HEK293 (cell line): Measurements from ENCODE around the gene C19orf38.
"Not testable (repeated sequence)": the region's sequence is repeated elsewhere in the genome, so short reads cannot be mapped to it uniquely, and the experiment has no call there.

Source experiments
- CTCF ChIA-PET: fragments of 350-600 bp; formaldehyde crosslinking; extraction: SDS; loops from one replicate; lab custom pipeline; 2021; ENCODE audit warnings: antibody characterized with exemption; lab: Yijun Ruan, JAX
- POLR2A ChIA-PET: fragments of 300-600 bp; formaldehyde crosslinking; extraction: SDS; loops from one replicate; lab custom pipeline; 2020; ENCODE audit warnings: antibody characterized with exemption, inconsistent platforms; lab: Yijun Ruan, JAX
- H3K27ac ChIP-seq: fragments of 200-500 bp; sonication (Bioruptor generic); 2 replicates; pipeline ENCODE4 v1.5.1; 2014; ENCODE audit warnings: low read depth, low read length, control low read depth, inconsistent platforms; ENCODE audit errors: extremely low read depth
- H3K36me3 ChIP-seq, 2 experiments: fragments of 200-500 bp in 1 of 2; sonication (Bioruptor generic) in 1 of 2; 1 replicate in 1 of 2; 2 replicates in 1 of 2; pipeline ENCODE4 v1.5.1; 2014 to 2017; ENCODE audit warnings: inconsistent platforms in 2 of 2, low read length in 2 of 2; ENCODE audit not compliant: control insufficient read depth in 2 of 2, insufficient read depth in 1 of 2
- H3K4me1 ChIP-seq: fragments of 200-500 bp; sonication (Bioruptor generic); 2 replicates; pipeline ENCODE4 v1.5.1; 2014; ENCODE audit warnings: mild to moderate bottlenecking, low read length, inconsistent platforms; ENCODE audit not compliant: control insufficient read depth, insufficient read depth
- H3K4me3 ChIP-seq: 2 replicates; pipeline ENCODE4 v1.5.1; 2011; ENCODE audit warnings: low read depth, mild to moderate bottlenecking, control low read depth, low read length, moderate library complexity
- H3K9me3 ChIP-seq: fragments of 200-500 bp; sonication (Bioruptor generic); 2 replicates; pipeline ENCODE4 v1.5.1; 2014; ENCODE audit warnings: low read depth, low read length, inconsistent platforms; ENCODE audit not compliant: control insufficient read depth, insufficient read depth
- MZF1 ChIP-seq: fragments of 450-650 bp; formaldehyde crosslinking; IDR thresholded peaks from 2 replicates; pipeline ENCODE4 v1.5.1; 2017; ENCODE audit warnings: missing biosample characterization, missing genetic modification characterization, borderline replicate concordance
- SCRT1 ChIP-seq: fragments of 450-650 bp; formaldehyde crosslinking; IDR thresholded peaks from 2 replicates; pipeline ENCODE4 v1.5.1; 2016; ENCODE audit warnings: missing biosample characterization, missing genetic modification characterization, borderline replicate concordance
- YY2 ChIP-seq: fragments of 450-650 bp; formaldehyde crosslinking; IDR thresholded peaks from 2 replicates; pipeline ENCODE4 v1.5.1; 2016; ENCODE audit warnings: missing biosample characterization, missing genetic modification characterization
- ZNF121 ChIP-seq: fragments of 450-650 bp; formaldehyde crosslinking; IDR thresholded peaks from 2 replicates; pipeline ENCODE4 v1.5.1; 2016; ENCODE audit warnings: missing biosample characterization, missing genetic modification characterization
- ZNF140 ChIP-seq: fragments of 450-650 bp; formaldehyde crosslinking; IDR thresholded peaks from 2 replicates; pipeline ENCODE4 v1.5.1; 2016; ENCODE audit warnings: missing biosample characterization, missing genetic modification characterization
- ZNF18 ChIP-seq: fragments of 450-650 bp; formaldehyde crosslinking; IDR thresholded peaks from 2 replicates; pipeline ENCODE4 v1.5.1; 2016; ENCODE audit warnings: missing biosample characterization, missing genetic modification characterization
- ZNF274 ChIP-seq, 2 experiments: fragments of 200-500 bp in 1 of 2; fragments of 450-650 bp in 1 of 2; sonication (Bioruptor generic) in 1 of 2; formaldehyde crosslinking in 1 of 2; IDR thresholded peaks; 2 replicates each; pipeline versions ENCODE4 v1.5.1 to v1.6.1; 2014 to 2016; ENCODE audit warnings: borderline replicate concordance in 1 of 2, inconsistent platforms in 1 of 2, low read length in 1 of 2, missing biosample characterization in 1 of 2, missing genetic modification characterization in 1 of 2
- ZNF391 ChIP-seq: fragments of 450-650 bp; formaldehyde crosslinking; IDR thresholded peaks from 2 replicates; pipeline ENCODE4 v1.5.1; 2016; ENCODE audit warnings: low read depth, missing biosample characterization, missing genetic modification characterization, borderline replicate concordance
- ZNF501 ChIP-seq: fragments of 450-650 bp; formaldehyde crosslinking; IDR thresholded peaks from 2 replicates; pipeline ENCODE4 v1.5.1; 2016; ENCODE audit warnings: missing biosample characterization, missing genetic modification characterization
- ZNF677 ChIP-seq: fragments of 450-650 bp; IDR thresholded peaks from 2 replicates; pipeline ENCODE4 v1.5.0; 2018; ENCODE audit warnings: missing biosample characterization, mild to moderate bottlenecking, missing genetic modification characterization, moderate library complexity
- ZNF747 ChIP-seq: fragments of 450-650 bp; formaldehyde crosslinking; IDR thresholded peaks from 2 replicates; pipeline ENCODE4 v1.5.1; 2016; ENCODE audit warnings: missing biosample characterization, missing genetic modification characterization
- TF ChIP-seq, protein P1 (sequence below): fragments of 450-650 bp; formaldehyde crosslinking; IDR thresholded peaks from 2 replicates; pipeline ENCODE4 v1.5.1; 2016; ENCODE audit warnings: missing biosample characterization, missing genetic modification characterization

The C19orf38 gene

DNA sequence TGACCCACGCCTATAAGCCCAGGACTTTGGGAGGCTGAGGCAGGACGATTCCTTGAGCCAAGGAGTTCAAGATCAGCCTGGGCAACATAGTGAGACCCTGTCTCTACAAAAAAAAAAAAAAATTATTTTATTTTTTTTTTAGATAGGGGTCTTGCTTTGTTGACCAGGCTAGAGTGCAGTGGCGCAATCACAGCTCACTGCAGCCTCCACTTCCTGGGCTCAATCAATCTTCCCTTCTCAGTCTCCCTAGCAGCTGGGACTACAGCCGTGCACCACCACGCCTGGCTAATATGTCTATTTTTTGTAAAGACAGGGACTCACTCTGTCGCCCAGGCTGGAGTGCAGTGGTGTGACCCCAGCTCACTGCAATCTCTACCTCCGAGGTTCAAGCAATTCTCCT lies 4.7 kb downstream of the C19orf38 start (continued):
- TF ChIP-seq ZNF274 (IDR thresholded peaks at IDR 0.05; ENCODE audit: low read length) (no peak), ZNF274 (tag by site-specific recombination; IDR thresholded peaks at IDR 0.05; ENCODE audit: borderline replicate concordance) (no peak), SCRT1 (tag by site-specific recombination) (no peak)

GRCh38 chr19:10854350-10855089 lies 6.3 kb downstream of the C19orf38 start:
- ChIA-PET CTCF (interaction anchor here (0.6 to 7.7 kb wide), 9 partner anchors 8 to 137 kb away, joined by 3 to 98 read pairs (median 4); partner anchors contain the start of genes DNM2 and TMED1), POLR2A (interaction anchor here (0.7 to 2.3 kb wide), 2 partner anchors 14 to 19 kb away, joined by 4 to 9 read pairs; partner anchors contain the start of gene TMED1)
- Histone ChIP-seq H3K27ac (no peak overlapping the region), H3K4me1 (no peaks in the 10 kb centered on the region), H3K4me3 (no peak overlapping the region), H3K36me3 (no peaks in the 10 kb centered on the region), H3K9me3 (no peaks in the 10 kb centered on the region)
- TF ChIP-seq ZNF677 (tag by site-specific recombination) (no peak), ZNF747 (tag by site-specific recombination) (no peak), ZNF18 (tag by site-specific recombination) (no peak), ZNF391 (no peak), YY2 (tag by site-specific recombination) (no peak), MZF1 (tag by site-specific recombination) (peak; percentile 25; the same call in 1 of the 2 replicates)

DNA sequence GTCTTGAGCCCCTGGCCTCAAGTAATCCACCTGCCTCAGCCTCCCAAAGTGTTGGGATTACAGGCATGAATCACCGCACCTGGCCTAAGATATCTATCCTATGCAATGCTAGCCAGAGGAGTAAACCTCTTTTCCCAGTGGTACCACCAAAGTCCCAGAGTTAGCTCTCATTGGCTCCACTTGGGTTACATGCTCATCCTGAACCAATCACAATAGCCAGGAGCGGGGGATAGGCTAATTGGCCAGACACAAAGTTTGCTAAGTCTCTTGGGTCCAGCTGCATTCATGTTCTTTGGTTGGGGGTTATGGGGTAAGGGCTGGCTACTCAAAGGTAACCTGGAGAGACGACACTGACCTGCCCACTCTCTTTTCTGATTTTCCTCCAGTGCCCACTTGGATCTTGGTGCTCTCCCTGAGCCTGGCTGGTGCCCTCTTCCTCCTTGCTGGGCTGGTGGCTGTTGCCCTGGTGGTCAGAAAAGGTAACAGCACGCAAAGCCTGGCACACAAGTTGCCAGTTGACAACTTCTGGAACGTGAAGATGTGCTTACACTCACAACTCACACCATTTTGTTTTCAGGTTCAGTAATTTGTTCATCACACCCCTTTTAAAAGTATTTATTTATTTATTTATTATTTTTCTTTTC lies 7.8 kb downstream of the C19orf38 start:
- H3K27ac ChIP-seq: no peak overlapping the region
- POLR2A ChIA-PET: interaction anchor here (1.2 to 2.3 kb wide), 2 partner anchors 20 to 21 kb away, joined by 3 to 9 read pairs; partner anchors contain the start of gene TMED1
- no peaks in the 10 kb centered on the region for H3K9me3 ChIP-seq
- CTCF ChIA-PET: interaction anchor here (0.9 to 7.7 kb wide), 2 partner anchors 6 to 20 kb away, joined by 5 to 98 read pairs; partner anchors contain the start of gene TMED1
- no peaks in the 10 kb centered on the region for H3K36me3 ChIP-seq
- TF ChIP-seq ZNF140 (tag by site-specific recombination) (no peak), ZNF501 (tag by site-specific recombination) (no peak)
- TF ChIP-seq, protein P1, sequence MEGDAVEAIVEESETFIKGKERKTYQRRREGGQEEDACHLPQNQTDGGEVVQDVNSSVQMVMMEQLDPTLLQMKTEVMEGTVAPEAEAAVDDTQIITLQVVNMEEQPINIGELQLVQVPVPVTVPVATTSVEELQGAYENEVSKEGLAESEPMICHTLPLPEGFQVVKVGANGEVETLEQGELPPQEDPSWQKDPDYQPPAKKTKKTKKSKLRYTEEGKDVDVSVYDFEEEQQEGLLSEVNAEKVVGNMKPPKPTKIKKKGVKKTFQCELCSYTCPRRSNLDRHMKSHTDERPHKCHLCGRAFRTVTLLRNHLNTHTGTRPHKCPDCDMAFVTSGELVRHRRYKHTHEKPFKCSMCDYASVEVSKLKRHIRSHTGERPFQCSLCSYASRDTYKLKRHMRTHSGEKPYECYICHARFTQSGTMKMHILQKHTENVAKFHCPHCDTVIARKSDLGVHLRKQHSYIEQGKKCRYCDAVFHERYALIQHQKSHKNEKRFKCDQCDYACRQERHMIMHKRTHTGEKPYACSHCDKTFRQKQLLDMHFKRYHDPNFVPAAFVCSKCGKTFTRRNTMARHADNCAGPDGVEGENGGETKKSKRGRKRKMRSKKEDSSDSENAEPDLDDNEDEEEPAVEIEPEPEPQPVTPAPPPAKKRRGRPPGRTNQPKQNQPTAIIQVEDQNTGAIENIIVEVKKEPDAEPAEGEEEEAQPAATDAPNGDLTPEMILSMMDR (tag by site-specific recombination): peak; percentile 31; the same call in 1 of the 2 replicates
- no peaks in the 10 kb centered on the region for H3K4me1 ChIP-seq
- H3K4me3 ChIP-seq: no peak overlapping the region

DNA sequence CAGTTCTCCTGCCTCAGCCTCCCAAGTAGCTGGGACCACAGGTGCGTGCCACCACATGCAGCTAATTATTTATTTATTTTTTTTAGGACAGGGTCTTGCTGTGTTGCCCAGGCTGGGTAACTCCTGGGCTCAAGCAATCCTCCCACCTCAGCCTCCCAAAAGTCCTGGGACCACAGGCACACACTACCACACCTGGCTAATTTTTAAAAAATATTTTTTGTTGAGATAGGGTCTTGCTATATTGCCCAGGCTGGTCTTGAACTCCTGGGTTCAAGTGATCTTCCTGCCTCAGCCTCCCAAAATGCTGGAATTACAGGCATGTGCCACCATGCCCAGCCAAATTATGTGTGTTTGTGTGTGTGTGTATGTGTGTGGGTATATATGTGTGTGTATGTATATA lies 8.7 kb downstream of the C19orf38 start:
- H3K36me3 ChIP-seq, H3K9me3 ChIP-seq, H3K4me3 ChIP-seq, H3K27ac ChIP-seq, H3K4me1 ChIP-seq: not testable (repeated sequence)
- CTCF ChIA-PET: interaction anchor here (0.6 to 2.1 kb wide), 3 partner anchors 9 to 161 kb away, joined by 3 to 11 read pairs (median 3); no protein-coding TSS in a partner anchor
- peak; percentile 96 for TF ChIP-seq ZNF121 (tag by site-specific recombination)
- POLR2A ChIA-PET: interaction anchor here (0.6 to 1.2 kb wide), 2 partner anchors 21 to 1213 kb away, joined by 3 read pairs; partner anchors contain the start of gene TMED1
